ENCODE results near the gene FAM168A.

Gene FAM168A

GRCh38 chr11:73554671-73555320 is 43.1 kb downstream of the FAM168A start:
- DNase-seq: no peak

- DNase-seq: no peak
Observed at GRCh38 chr11:73553266-73553665, 44.6 kb downstream of the FAM168A start.

GRCh38 chr11:73551677-73552076 is 46.2 kb downstream of the FAM168A start:
- no peak for DNase-seq

GRCh38 chr11:73549376-73549775 is 48.5 kb downstream of the FAM168A start:
- no peak for DNase-seq

- no peak for DNase-seq
Observed at GRCh38 chr11:73547706-73548595, 50.0 kb downstream of the FAM168A start.

- no peak for DNase-seq
Observed at GRCh38 chr11:73542175-73542574, 55.7 kb downstream of the FAM168A start.

- DNase-seq: no peak
Observed at GRCh38 chr11:73539506-73540084, 58.3 kb downstream of the FAM168A start.

- no peak for DNase-seq
Observed at GRCh38 chr11:73538381-73538872, 59.5 kb downstream of the FAM168A start.

- DNase-seq: no peak
Observed at GRCh38 chr11:73537969-73538368, 59.9 kb downstream of the FAM168A start.

GRCh38 chr11:73536961-73537360 is 61.0 kb downstream of the FAM168A start:
- no peak for DNase-seq

GRCh38 chr11:73532310-73532709 is 65.6 kb downstream of the FAM168A start:
- DNase-seq: no peak

GRCh38 chr11:73531386-73531785 is 66.5 kb downstream of the FAM168A start:
- DNase-seq: no peak

- DNase-seq: no peak
Observed at GRCh38 chr11:73530109-73530508, 67.8 kb downstream of the FAM168A start.

GRCh38 chr11:73529204-73529530 is 68.7 kb downstream of the FAM168A start:
- no peak for DNase-seq

GRCh38 chr11:73528483-73529203 is 69.3 kb downstream of the FAM168A start:
- DNase-seq: no peak

- DNase-seq: no peak
Observed at GRCh38 chr11:73528013-73528412, 69.9 kb downstream of the FAM168A start.

- no peak for DNase-seq
Observed at GRCh38 chr11:73525611-73526010, 72.3 kb downstream of the FAM168A start.

- DNase-seq: no peak
Observed at GRCh38 chr11:73524774-73525173, 73.1 kb downstream of the FAM168A start.

- no peak for DNase-seq
Observed at GRCh38 chr11:73521621-73522020, 76.3 kb downstream of the FAM168A start.

GRCh38 chr11:73520353-73521061 is 77.4 kb downstream of the FAM168A start:
- DNase-seq: no peak

GRCh38 chr11:73519266-73519665 is 78.6 kb downstream of the FAM168A start:
- DNase-seq: no peak

GRCh38 chr11:73518195-73518594 is 79.7 kb downstream of the FAM168A start:
- DNase-seq: no peak

- no peak for DNase-seq
Observed at GRCh38 chr11:73516080-73516479, 81.8 kb downstream of the FAM168A start.
